H1 (cell line): ENCODE data around the gene APBA3. TPM values are rescaled to one million over a fixed set of nuclear protein-coding genes. Genes with fewer than 3 reads are reported as not detected.

Experiments
- BRCA1 ChIP-seq: IDR thresholded peaks from 2 replicates; pipeline ENCODE4 v1.6.1; 2012; ENCODE audit warnings: low read depth, low read length, improper control_type of control experiment
- YY1 ChIP-seq: IDR thresholded peaks from 2 replicates; pipeline ENCODE4 v1.6.1; 2011; ENCODE audit warnings: low read depth, mild to moderate bottlenecking, low read length
- polyA plus RNA-seq, 7 experiments: library from polyadenylated mRNA; depleted of rRNA in 3 of 7; stranded (reverse) in 5 of 7; unstranded in 2 of 7; fragments of >200 nt in 5 of 7; fragments of 200-250 nt in 2 of 7; gene quantifications; 1 replicate in 5 of 7; 2 replicates in 1 of 7; 4 replicates in 1 of 7; pipeline versions ENCODE4 v1.2.1 to v1.2.3, GENCODE V29; 2011 to 2013; ENCODE audit warnings: missing spikeins in 2 of 7, mixed read lengths in 2 of 7
- total RNA-seq: library from RNA; stranded (reverse); fragmentation: NEBNext Ultra II Directional; extraction: Animal tissue kit (Norgen Biotek cat#: 25700); gene quantifications from 2 replicates; pipeline ENCODE4 v1.2.1, GENCODE V29; 2021

APBA3 gene
- total and polyA plus RNA-seq, 2 of the 8 experiments (the other 6 are each of a cell fraction or from before 2014, with no cell fraction given), result 21.4 to 36.9 TPM

GRCh38 chr19:3784607-3785450 is 23.3 kb upstream of the APBA3 start (continued):
- no peak for TF ChIP-seq BRCA1
- TF ChIP-seq YY1, result no peak
- TF ChIP-seq, all 59 proteins: peak for 0
